ENCODE measurements around the gene AK3.
"Not testable (repeated sequence)": the region's sequence is repeated elsewhere in the genome, so short reads cannot be mapped to it uniquely, and the experiment has no call there.

Gene AK3

DNA sequence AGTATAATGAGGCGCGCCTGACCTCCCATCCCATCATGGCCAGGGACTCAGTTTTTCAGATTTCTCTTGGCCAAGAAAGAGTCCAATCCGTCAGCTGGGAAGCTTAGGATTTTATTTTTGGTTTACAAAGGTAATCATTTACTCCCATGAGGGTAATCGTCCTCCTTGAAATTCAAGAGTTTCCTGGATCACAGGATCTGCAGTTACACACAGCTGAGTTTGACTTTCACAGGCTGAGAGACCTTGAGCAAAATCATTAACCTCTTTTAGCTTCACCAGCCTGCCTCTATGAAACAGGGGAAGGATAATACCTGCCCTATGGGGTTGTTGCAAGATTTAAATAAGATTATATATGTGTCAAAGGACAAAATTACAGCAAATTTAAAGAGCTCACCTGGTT is 15.4 kb upstream of the AK3 start:
- peaks cover 6% of the 10 kb centered on the region for H3K4me1 Mint-ChIP-seq
- no peak overlapping the region for H3K4me3 Mint-ChIP-seq
- H3K9me3 Mint-ChIP-seq: no peaks in the 10 kb centered on the region
- TF ChIP-seq, protein P1, sequence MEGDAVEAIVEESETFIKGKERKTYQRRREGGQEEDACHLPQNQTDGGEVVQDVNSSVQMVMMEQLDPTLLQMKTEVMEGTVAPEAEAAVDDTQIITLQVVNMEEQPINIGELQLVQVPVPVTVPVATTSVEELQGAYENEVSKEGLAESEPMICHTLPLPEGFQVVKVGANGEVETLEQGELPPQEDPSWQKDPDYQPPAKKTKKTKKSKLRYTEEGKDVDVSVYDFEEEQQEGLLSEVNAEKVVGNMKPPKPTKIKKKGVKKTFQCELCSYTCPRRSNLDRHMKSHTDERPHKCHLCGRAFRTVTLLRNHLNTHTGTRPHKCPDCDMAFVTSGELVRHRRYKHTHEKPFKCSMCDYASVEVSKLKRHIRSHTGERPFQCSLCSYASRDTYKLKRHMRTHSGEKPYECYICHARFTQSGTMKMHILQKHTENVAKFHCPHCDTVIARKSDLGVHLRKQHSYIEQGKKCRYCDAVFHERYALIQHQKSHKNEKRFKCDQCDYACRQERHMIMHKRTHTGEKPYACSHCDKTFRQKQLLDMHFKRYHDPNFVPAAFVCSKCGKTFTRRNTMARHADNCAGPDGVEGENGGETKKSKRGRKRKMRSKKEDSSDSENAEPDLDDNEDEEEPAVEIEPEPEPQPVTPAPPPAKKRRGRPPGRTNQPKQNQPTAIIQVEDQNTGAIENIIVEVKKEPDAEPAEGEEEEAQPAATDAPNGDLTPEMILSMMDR (IDR thresholded peaks at IDR 0.05; ENCODE audit: unreplicated experiment in 3 of 3): no peak
- peak overlapping the region; percentile 17 to 95 (median 40) for H3K27ac Mint-ChIP-seq
- H3K27me3 Mint-ChIP-seq (ENCODE audit: low read depth): peaks cover 3% of the 10 kb centered on the region
- H3K36me3 Mint-ChIP-seq (ENCODE audit: low read depth): no peaks in the 10 kb centered on the region

- no peaks in the 10 kb centered on the region for H3K9me3 Mint-ChIP-seq
- H3K4me3 Mint-ChIP-seq: no peak overlapping the region
- peak overlapping the region; percentile 18 to 95 (median 35) for H3K27ac Mint-ChIP-seq
- H3K36me3 Mint-ChIP-seq (ENCODE audit: low read depth): no peaks in the 10 kb centered on the region
- H3K27me3 Mint-ChIP-seq (ENCODE audit: low read depth): peaks cover 3% of the 10 kb centered on the region
- TF ChIP-seq, protein P1 (IDR thresholded peaks at IDR 0.05; ENCODE audit: unreplicated experiment in 3 of 3): no peak
- H3K4me1 Mint-ChIP-seq: peaks cover 6% of the 10 kb centered on the region
Measured at GRCh38 chr9:4755026-4755609, 14.1 kb upstream of the AK3 start.

DNA sequence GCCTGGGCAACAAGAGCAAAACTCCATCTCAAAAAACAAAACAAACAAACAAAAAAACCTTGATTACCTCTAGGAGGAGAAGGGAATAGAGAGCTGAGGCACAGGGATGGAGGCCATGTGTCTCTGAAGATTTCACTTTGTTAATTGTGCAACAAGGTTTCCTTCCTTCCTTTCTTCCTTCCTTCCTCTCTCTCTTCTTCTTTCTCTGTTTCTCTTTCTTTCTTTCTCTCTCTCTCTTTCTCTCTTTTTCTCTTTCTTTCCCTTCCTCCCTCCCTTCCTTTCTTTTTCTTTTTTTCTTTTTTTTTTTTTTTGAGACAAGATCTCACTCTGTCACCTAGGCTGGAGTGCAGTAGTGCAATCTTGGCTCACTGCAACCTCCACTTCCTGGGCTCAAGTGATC is 13.5 kb upstream of the AK3 start:
- H3K27me3 Mint-ChIP-seq (ENCODE audit: low read depth); H3K4me1 Mint-ChIP-seq; H3K9me3 Mint-ChIP-seq; H3K4me3 Mint-ChIP-seq; H3K36me3 Mint-ChIP-seq (ENCODE audit: low read depth): not testable (repeated sequence)
- peak overlapping the region in 1 of 3 experiments; percentile 95 for H3K27ac Mint-ChIP-seq

DNA sequence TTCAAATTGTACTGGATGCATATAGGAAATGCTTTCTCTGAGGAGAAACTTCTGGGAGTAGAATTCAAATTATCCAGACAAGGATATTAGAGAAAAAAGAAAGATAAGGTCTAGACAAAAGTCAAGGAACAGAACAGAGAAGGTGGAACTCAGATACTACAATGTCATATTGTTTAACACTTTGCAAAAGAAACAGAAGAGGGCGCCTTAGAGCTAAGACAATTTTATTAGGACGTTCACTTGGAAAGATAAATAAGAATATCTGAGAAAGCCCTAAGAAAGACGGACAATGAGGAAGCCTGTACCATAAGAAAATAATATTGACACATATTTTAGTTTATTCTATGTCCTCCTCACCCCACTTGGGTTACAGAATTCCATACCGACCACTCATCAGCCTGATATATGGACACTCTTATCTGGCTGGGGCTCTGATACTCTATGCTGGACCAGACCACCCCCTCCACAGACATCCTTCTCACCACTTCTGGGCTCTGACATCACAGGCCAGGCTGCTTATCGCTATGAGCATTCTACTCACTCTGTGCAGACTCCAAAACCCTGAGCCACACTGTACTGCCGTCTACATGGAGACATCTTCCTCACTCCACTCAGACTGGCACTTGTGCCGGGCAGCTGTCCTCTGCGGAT is 9.1 kb upstream of the AK3 start:
- Mint-ChIP-seq H3K36me3 (ENCODE audit: low read depth) (no peaks in the 10 kb centered on the region), H3K27ac (no peak overlapping the region), H3K4me3 (no peak overlapping the region), H3K9me3 (no peaks in the 10 kb centered on the region), H3K27me3 (ENCODE audit: low read depth) (peaks cover 3% of the 10 kb centered on the region), H3K4me1 (no peaks in the 10 kb centered on the region)
- TF ChIP-seq, protein P1 (IDR thresholded peaks at IDR 0.05; ENCODE audit: unreplicated experiment in 3 of 3): peak; percentile 48 to 70 (median 55)

- Mint-ChIP-seq H3K27me3 (ENCODE audit: low read depth) (peaks cover 3% of the 10 kb centered on the region), H3K9me3 (no peaks in the 10 kb centered on the region), H3K4me1 (no peaks in the 10 kb centered on the region), H3K27ac (no peak overlapping the region), H3K36me3 (ENCODE audit: low read depth) (no peaks in the 10 kb centered on the region), H3K4me3 (no peak overlapping the region)
- TF ChIP-seq, protein P1 (IDR thresholded peaks at IDR 0.05; ENCODE audit: unreplicated experiment in 3 of 3): no peak
Measured at GRCh38 chr9:4748612-4749011, 7.6 kb upstream of the AK3 start.

DNA sequence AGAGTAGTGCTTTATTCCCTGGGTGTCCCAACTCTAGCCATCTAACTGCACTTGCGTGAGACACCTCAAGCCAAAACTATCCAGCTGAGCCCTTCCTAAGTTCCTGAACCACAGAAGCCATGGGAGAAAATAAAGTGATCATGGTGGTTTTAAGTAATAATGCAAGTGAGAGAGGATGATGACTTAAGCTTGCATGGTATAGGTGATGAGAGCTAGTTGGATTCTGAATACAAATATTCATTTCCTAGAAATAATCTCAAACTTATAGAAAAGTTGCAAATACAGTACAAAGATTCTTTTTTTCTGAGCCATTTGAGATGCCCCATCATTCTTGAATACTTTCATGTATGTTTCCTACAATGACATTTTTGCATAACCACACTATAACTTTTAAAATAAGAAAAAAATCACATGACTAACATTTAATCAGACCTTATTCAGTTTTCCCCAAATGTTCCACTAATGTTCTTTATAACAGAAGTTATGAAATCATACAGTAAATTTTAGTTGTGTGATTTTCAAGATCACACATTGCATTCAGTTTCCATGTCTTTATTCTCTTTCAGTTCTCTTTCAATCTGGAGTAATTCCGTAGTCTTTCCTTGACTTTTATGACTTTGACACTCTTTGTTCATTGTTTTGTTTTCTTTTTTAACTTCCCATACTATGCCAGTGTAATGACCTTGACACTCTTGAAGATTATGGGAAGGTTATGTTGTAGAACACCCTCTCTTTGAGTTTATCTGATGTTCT is 5.5 kb upstream of the AK3 start:
- Mint-ChIP-seq H3K27me3 (ENCODE audit: low read depth) (no peaks in the 10 kb centered on the region), H3K27ac (no peak overlapping the region), H3K4me1 (peaks cover 5% of the 10 kb centered on the region), H3K9me3 (no peaks in the 10 kb centered on the region), H3K4me3 (no peak overlapping the region), H3K36me3 (ENCODE audit: low read depth) (no peaks in the 10 kb centered on the region)
- TF ChIP-seq, protein P1 (IDR thresholded peaks at IDR 0.05; ENCODE audit: unreplicated experiment in 3 of 3): no peak

Data from nephron (organoid).